Activated CD4-positive, alpha-beta T cell treated with anti-CD3 and anti-CD28 coated beads for 36 hours (primary cell): ENCODE results near the gene CLPX. TPM values are rescaled to one million over a fixed set of nuclear protein-coding genes. Genes with fewer than 3 reads are reported as not detected.
A peak's percentile ranks its signal among the peaks of the same experiment; 100 is the strongest.
"Not testable (repeated sequence)": the region's sequence is repeated elsewhere in the genome, so short reads cannot be mapped to it uniquely, and the experiment has no call there.

Source experiments
- ATAC-seq: fragments of 200-7000 bp; cut with Tn5 transposase; one replicate; pipeline ENCODE4 v1.10.0; 2021; ENCODE audit warnings: mild to moderate bottlenecking, moderate library complexity
- CTCF ChIA-PET: fragments of 350-600 bp; sonication (Branson Sonifier 250); formaldehyde crosslinking; loops from one replicate; lab custom pipeline; 2021; ENCODE audit warnings: antibody characterized with exemption; lab: Charles Lee
- POLR2A ChIA-PET: fragments of 350-600 bp; sonication (Branson Sonifier 250); formaldehyde crosslinking; loops from one replicate; lab custom pipeline; 2021; ENCODE audit warnings: antibody characterized with exemption, inconsistent platforms; lab: Charles Lee
- DNase-seq: peaks from one replicate; pipeline ENCODE4 v3.0.0-alpha.2; 2020
- H3K27ac Mint-ChIP-seq: one replicate; pipeline ENCODE4 v1.8.0; 2021; ENCODE audit warnings: mixed read lengths
- H3K27me3 Mint-ChIP-seq: one replicate; pipeline ENCODE4 v1.8.0; 2021; ENCODE audit warnings: mixed read lengths
- H3K36me3 Mint-ChIP-seq: one replicate; pipeline ENCODE4 v1.8.0; 2021; ENCODE audit warnings: low read depth, mixed read lengths
- H3K4me1 Mint-ChIP-seq: one replicate; pipeline ENCODE4 v1.8.0; 2021; ENCODE audit warnings: mixed read lengths
- H3K4me3 Mint-ChIP-seq: one replicate; pipeline ENCODE4 v1.8.0; 2021; ENCODE audit warnings: mild to moderate bottlenecking, moderate library complexity, mixed read lengths
- H3K9me3 Mint-ChIP-seq: one replicate; pipeline ENCODE4 v1.8.0; 2021; ENCODE audit warnings: low read depth, mixed read lengths
- intact Hi-C, 2 experiments: fragments of 100-400 bp; cut with DNase I in 1 of 2; cut with micrococcal nuclease in 1 of 2; formaldehyde crosslinking; loops; one replicate each; pipeline versions ENCODE4 v1.14.2 to v1.15.1; 2022 to 2024; cut with DNase I, micrococcal nuclease
- total RNA-seq, 2 experiments: library from RNA; stranded (reverse); gene quantifications; one replicate each; pipeline ENCODE4 v1.2.3, GENCODE V29; 2021

Gene CLPX
- total RNA-seq, 2 experiments from 2014 or later, result 65.2 to 73.7 TPM

- intact Hi-C loops, result loop anchor here in 1 of 2 experiments (2.0 to 10.0 kb wide), 2 partner anchors 196 to 1316 kb away; partner anchors contain the start of genes RPL4 and ZWILCH
These were observed 3.3 kb upstream of the CLPX start for GRCh38 chr15:65188472-65188871.

DNA sequence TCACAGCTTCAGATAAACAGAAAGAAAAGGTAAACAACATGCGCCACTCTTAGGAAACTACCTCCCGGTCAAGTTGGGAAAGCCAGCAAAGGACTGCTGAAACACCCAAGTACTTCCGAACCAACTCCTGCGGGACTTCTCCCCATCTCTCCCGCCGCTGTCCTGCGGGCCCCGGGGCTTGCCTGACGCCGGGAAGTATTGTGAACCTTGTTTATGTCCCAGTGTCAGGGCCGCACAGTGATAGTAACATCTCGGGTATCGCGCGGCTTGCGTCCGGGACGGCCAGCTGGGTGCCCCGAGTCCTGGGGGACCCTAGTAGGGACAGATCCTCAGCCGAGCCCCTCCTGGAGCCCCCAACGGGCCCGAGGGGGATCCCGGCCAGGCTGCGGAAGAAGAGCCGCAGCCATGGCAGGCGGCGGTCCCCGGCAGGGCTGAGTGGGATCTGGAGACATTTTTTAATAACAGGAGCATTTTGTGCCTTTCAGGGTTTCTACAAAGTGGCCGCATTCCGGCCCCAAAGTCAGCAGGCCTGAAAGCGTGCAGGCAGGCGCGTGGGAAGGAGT is 756 bp downstream of the CLPX start:
- H3K36me3 Mint-ChIP-seq, result peaks cover 21% of the 10 kb centered on the region
- DNase-seq (peak; percentile 57), ATAC-seq (peak; percentile 5)
- CTCF ChIA-PET, result interaction anchor here (0.9 kb wide), 1 partner anchor 50 kb away, joined by 4 read pairs; the partner anchor contains the start of gene PDCD7
- H3K4me3 Mint-ChIP-seq, result peak overlapping the region; percentile 92
- peaks cover 30% of the 10 kb centered on the region for H3K4me1 Mint-ChIP-seq
- no peaks in the 10 kb centered on the region for H3K9me3 Mint-ChIP-seq
- H3K27ac Mint-ChIP-seq, result peak overlapping the region; percentile 89
- H3K27me3 Mint-ChIP-seq, result no peaks in the 10 kb centered on the region
- intact Hi-C loops, result loop anchor here (2.0 to 10.0 kb wide), 2 partner anchors 102 to 1320 kb away; partner anchors contain the start of genes PARP16 (in 1 of the 2), RPL4 (in 1 of the 2) and ZWILCH (in 1 of the 2)
- POLR2A ChIA-PET, result interaction anchor here (1.5 to 3.4 kb wide), 4 partner anchors 102 to 121 kb away, joined by 11 to 71 read pairs (median 26); partner anchors contain the start of genes PARP16 and RNU5B-1

More at GRCh38 chr15:65188472-65188871, 3.3 kb upstream of the CLPX start:
- not testable (repeated sequence) for H3K9me3 Mint-ChIP-seq, H3K4me1 Mint-ChIP-seq, ATAC-seq, H3K27ac Mint-ChIP-seq, H3K27me3 Mint-ChIP-seq, H3K4me3 Mint-ChIP-seq, DNase-seq, H3K36me3 Mint-ChIP-seq
- ChIA-PET POLR2A (interaction anchor here (1.2 kb wide), 1 partner anchor 116 kb away, joined by 3 read pairs; the partner anchor contains the start of gene RNU5B-1), CTCF (interaction anchor here (1.4 kb wide), 1 partner anchor 109 kb away, joined by 4 read pairs; no protein-coding TSS in a partner anchor)

DNA sequence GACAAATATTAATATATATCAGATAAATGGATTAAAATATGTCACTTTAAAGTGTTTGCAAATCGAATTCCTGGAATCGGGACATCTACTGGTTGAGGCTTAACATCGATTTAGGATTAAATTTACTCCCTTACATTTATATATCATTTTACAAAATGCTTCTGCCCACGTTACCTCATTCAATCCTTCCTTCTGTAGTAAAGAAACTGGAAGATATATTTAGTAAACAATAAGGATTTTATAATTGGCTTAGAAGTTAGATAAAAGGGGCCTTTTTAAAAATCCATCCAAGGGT is 1.3 kb downstream of the CLPX start:
- Mint-ChIP-seq H3K27ac (peak overlapping the region; percentile 89), H3K27me3 (no peaks in the 10 kb centered on the region), H3K4me1 (peaks cover 30% of the 10 kb centered on the region), H3K36me3 (peaks cover 26% of the 10 kb centered on the region), H3K9me3 (no peaks in the 10 kb centered on the region), H3K4me3 (peak overlapping the region; percentile 92)
- no peak for DNase-seq
- POLR2A ChIA-PET, result interaction anchor here (2.3 to 3.4 kb wide), 2 partner anchors 116 to 122 kb away, joined by 31 to 71 read pairs; partner anchors contain the start of gene RNU5B-1
- CTCF ChIA-PET, result interaction anchor here (0.9 kb wide), 1 partner anchor 49 kb away, joined by 4 read pairs; the partner anchor contains the start of gene PDCD7
- no peak for ATAC-seq
- intact Hi-C loops, result loop anchor here (2.0 to 10.0 kb wide), 2 partner anchors 103 to 1321 kb away; partner anchors contain the start of genes PARP16 (in 1 of the 2), RPL4 (in 1 of the 2) and ZWILCH (in 1 of the 2)

DNA sequence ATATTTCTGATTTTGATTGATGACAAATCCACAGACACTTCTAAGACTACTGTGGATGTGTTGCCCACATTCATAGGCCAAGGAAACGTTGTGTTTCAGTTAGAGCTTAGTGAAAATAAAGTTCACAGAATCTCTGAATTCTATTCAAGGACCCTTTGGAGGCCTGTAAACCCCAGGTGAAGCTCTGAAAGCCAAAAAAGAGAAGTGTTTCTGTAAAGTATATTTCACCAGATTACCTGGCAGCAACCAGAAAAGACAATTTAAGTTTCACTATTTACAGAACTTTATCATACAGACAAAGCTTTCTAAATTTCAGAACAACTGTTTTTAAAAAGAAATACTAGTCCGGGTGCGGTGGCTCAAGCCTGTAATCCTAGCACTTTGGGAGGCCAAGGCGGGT is 2.6 kb downstream of the CLPX start:
- Mint-ChIP-seq H3K27ac (peak overlapping the region; percentile 25), H3K4me1 (peaks cover 30% of the 10 kb centered on the region), H3K27me3 (no peaks in the 10 kb centered on the region), H3K36me3 (peaks cover 31% of the 10 kb centered on the region), H3K4me3 (peak overlapping the region; percentile 92), H3K9me3 (no peaks in the 10 kb centered on the region)
- ChIA-PET POLR2A (interaction anchor here (0.6 to 1.2 kb wide), 4 partner anchors 115 to 122 kb away, joined by 3 to 7 read pairs (median 4); partner anchors contain the start of gene RNU5B-1), CTCF (interaction anchor here (1.6 to 2.0 kb wide), 2 partner anchors 103 to 202 kb away, joined by 4 to 7 read pairs; no protein-coding TSS in a partner anchor)
- DNase-seq (no peak), ATAC-seq (no peak)
- intact Hi-C loops, result loop anchor here in 1 of 2 experiments (10.0 kb wide), 1 partner anchor 1322 kb away; the partner anchor contains the start of genes RPL4 and ZWILCH

DNA sequence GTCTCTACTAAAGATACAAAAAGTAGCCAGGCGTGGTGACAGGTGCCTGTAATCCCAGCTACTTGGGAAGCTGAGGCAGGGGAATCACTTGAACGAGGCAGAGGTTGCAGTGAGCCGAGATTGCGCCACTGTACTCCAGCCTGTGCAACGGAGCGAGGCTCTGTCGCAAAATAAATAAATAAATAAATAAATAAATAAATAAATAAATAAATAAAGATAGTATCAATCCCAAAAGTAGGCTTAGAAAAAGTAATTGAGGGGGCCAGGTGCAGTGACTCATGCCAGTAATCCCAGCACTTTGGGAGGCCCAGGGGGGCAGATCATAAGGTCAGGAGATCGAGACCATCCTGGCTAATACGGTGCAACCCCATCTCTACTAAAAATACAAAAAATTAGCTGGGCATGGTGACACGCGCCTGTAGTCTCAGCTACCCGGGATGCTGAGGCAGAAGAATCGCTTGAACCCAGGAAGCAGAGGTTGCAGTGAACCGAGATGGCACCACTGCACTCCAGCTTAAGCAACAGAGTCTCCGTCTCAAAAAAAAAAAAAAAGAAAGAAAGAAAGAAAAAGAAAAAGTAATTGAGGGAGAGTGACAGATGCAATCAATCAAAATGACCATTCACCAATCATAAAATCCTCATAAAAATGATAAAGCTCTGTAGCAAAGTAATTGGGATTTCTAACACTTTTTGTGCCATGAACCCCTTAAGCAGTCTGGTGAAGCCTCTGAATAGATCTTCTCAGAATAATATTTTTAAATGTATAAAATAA is 3.4 kb downstream of the CLPX start:
- intact Hi-C loops, result loop anchor here in 1 of 2 experiments (10.0 kb wide), 1 partner anchor 1323 kb away; the partner anchor contains the start of genes RPL4 and ZWILCH
- not testable (repeated sequence) for DNase-seq, H3K4me3 Mint-ChIP-seq, ATAC-seq, H3K27ac Mint-ChIP-seq, H3K27me3 Mint-ChIP-seq, H3K9me3 Mint-ChIP-seq
- Mint-ChIP-seq H3K4me1 (peaks cover 30% of the 10 kb centered on the region), H3K36me3 (peaks cover 36% of the 10 kb centered on the region)
- ChIA-PET POLR2A (interaction anchor here (0.6 to 1.2 kb wide), 5 partner anchors 115 to 123 kb away, joined by 3 to 7 read pairs (median 4); partner anchors contain the start of gene RNU5B-1), CTCF (interaction anchor here (0.6 to 2.0 kb wide), 3 partner anchors 75 to 203 kb away, joined by 3 to 7 read pairs (median 4); no protein-coding TSS in a partner anchor)

DNA sequence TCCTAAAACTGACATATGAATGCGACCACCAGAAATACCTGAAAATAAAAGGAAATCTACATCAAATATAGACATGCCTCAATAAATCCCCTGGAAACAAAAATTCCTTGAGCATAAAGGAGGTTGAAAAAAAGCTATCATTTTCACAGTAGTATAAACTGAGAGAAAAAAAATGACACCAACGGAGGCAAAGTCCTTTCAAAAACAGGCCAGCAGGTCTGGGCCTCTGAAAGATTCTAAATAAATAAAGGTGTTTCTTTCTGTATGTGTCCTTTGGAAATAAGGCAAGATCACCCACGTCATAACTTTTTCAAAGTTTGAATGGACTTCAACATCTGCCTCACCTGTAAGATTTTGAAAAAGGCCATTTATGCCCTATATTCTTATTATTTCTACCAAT is 5.0 kb downstream of the CLPX start:
- DNase-seq (no peak), ATAC-seq (no peak)
- Mint-ChIP-seq H3K27me3 (no peaks in the 10 kb centered on the region), H3K4me1 (peaks cover 29% of the 10 kb centered on the region), H3K4me3 (no peak overlapping the region), H3K27ac (no peak overlapping the region), H3K9me3 (no peaks in the 10 kb centered on the region), H3K36me3 (peaks cover 45% of the 10 kb centered on the region)
- ChIA-PET CTCF (no interaction called here), POLR2A (interaction anchor here (0.6 to 1.2 kb wide), 4 partner anchors 76 to 1087 kb away, joined by 3 to 9 read pairs (median 7); partner anchors contain the start of genes CIAO2A and RNU5B-1)
- intact Hi-C loops, result loop anchor here in 1 of 2 experiments (10.0 kb wide), 1 partner anchor 1325 kb away; the partner anchor contains the start of genes RPL4 and ZWILCH

DNA sequence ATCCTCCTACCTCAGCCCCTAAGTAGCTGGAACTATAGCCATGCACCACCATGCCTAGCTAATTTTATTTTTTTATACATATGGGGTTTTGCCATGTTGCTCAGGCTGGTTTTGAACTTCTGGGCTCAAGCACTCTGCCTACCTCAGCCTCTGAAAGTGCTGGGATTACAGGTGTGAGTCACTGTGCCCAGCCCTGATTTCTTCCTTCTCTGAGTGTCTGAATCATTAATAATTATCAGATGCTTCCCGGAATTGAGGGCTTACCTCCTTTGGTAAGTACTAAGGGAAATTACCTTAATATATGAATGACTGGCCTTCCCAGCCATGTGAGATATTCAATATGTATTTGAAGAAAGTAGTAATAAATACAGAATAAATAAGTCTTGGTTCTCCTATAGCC is 7.2 kb downstream of the CLPX start:
- H3K4me3 Mint-ChIP-seq, result no peak overlapping the region
- peaks cover 46% of the 10 kb centered on the region for H3K36me3 Mint-ChIP-seq
- no peaks in the 10 kb centered on the region for H3K27me3 Mint-ChIP-seq
- intact Hi-C loops, result no loop called here
- H3K9me3 Mint-ChIP-seq, result no peaks in the 10 kb centered on the region
- no peak for DNase-seq
- ATAC-seq, result no peak
- no peak overlapping the region for H3K27ac Mint-ChIP-seq
- peaks cover 25% of the 10 kb centered on the region for H3K4me1 Mint-ChIP-seq
- POLR2A ChIA-PET, result no interaction called here
- CTCF ChIA-PET, result interaction anchor here (0.7 kb wide), 2 partner anchors 29 to 243 kb away, joined by 3 to 4 read pairs; no protein-coding TSS in a partner anchor

DNA sequence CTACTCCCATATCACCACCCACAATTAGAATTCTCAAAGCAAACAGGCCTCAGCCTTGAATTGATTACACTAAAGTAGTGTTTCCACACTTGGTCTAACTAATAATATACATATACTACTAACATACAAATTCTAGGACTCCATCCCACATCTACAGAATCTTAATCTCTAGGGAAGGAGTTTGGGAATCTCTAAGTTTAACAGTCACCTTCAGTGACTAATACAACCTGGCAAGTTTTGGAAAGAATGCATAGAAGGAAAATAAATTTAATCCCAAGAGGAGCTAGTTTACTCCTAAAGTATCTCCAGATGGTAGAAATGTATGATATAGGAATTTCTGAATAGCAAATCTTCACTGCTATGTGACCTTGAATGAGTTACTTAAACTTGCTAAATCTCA is 9.1 kb downstream of the CLPX start:
- H3K4me1 Mint-ChIP-seq, result peaks cover 12% of the 10 kb centered on the region
- intact Hi-C loops, result no loop called here

GRCh38 chr15:65175511-65175910 is 9.6 kb downstream of the CLPX start:
- ChIA-PET POLR2A (no interaction called here), CTCF (no interaction called here)
- intact Hi-C loops, result no loop called here
- H3K36me3 Mint-ChIP-seq, result peaks cover 47% of the 10 kb centered on the region
- ATAC-seq, result no peak
- H3K4me3 Mint-ChIP-seq, result no peak overlapping the region
- H3K27ac Mint-ChIP-seq, result no peak overlapping the region
- no peaks in the 10 kb centered on the region for H3K27me3 Mint-ChIP-seq
- no peak for DNase-seq
- no peaks in the 10 kb centered on the region for H3K9me3 Mint-ChIP-seq
- H3K4me1 Mint-ChIP-seq, result peaks cover 11% of the 10 kb centered on the region

More for the DNA sequence above, 9.1 kb downstream of the CLPX start:
- ATAC-seq (no peak), DNase-seq (no peak)
- Mint-ChIP-seq H3K36me3 (peaks cover 48% of the 10 kb centered on the region), H3K27ac (no peak overlapping the region), H3K4me3 (no peak overlapping the region), H3K27me3 (no peaks in the 10 kb centered on the region), H3K9me3 (no peaks in the 10 kb centered on the region)
- POLR2A ChIA-PET, result no interaction called here
- CTCF ChIA-PET, result no interaction called here

GRCh38 chr15:65174509-65174908 is 10.6 kb downstream of the CLPX start:
- no peaks in the 10 kb centered on the region for H3K9me3 Mint-ChIP-seq
- H3K4me1 Mint-ChIP-seq, result peaks cover 7% of the 10 kb centered on the region
- H3K36me3 Mint-ChIP-seq, result peaks cover 49% of the 10 kb centered on the region
- H3K4me3 Mint-ChIP-seq, result no peak overlapping the region
- DNase-seq (no peak), ATAC-seq (no peak)
- H3K27ac Mint-ChIP-seq, result no peak overlapping the region
- no peaks in the 10 kb centered on the region for H3K27me3 Mint-ChIP-seq
- ChIA-PET POLR2A (no interaction called here), CTCF (interaction anchor here (0.6 to 0.9 kb wide), 3 partner anchors 10 to 188 kb away, joined by 3 read pairs; no protein-coding TSS in a partner anchor)
- intact Hi-C loops, result no loop called here
